ENCODE data around the gene NTRK2.

The NTRK2 gene

GRCh38 chr9:84900421-84900820 is 230.9 kb downstream of the NTRK2 start:
- DNase-seq = no peak

GRCh38 chr9:84903963-84904362 is 234.4 kb downstream of the NTRK2 start:
- DNase-seq = no peak

DNA sequence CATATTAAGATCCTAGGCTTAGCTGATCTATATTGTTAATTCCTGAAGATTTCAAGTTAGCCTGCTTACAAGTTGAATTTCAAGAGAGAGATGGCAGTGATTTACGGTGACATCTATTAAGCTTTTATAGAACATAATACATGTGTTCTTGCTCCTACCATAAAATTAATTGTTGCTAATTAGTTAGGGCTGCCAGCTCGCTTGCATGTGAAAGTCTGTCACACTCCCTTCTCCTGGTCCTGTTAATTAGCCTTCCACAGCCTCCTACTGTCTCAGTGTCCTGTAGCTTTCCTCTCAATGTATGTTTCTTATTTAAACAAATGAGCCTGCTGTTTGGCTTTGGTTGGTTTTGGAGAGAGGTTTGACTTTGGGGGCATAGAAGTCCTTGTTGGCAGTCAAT is 247.2 kb downstream of the NTRK2 start:
- DNase-seq = no peak

GRCh38 chr9:84917366-84918070 is 248.0 kb downstream of the NTRK2 start:
- no peak for DNase-seq

GRCh38 chr9:84919440-84919839 is 249.9 kb downstream of the NTRK2 start:
- DNase-seq = no peak

GRCh38 chr9:84921175-84921574 is 251.6 kb downstream of the NTRK2 start:
- DNase-seq = no peak

DNA sequence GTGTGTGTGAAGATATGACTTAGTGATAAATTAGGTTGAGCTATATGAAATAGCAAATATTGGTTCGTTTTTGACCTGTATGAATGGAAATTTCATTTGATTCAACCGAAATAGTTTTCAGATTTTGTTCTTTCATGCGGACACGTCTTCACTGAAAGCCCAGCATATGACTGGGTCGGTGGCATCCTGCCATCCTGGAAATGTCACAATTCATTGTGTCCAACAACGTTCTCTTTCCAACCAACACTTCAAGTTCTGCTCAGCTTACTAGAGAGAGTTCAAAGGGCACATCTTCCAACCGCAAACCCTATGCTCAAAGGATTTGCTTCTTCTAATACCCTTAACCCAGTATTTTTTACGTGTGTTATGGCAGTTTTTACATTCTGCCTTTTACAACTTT is 252.5 kb downstream of the NTRK2 start:
- DNase-seq = no peak

DNA sequence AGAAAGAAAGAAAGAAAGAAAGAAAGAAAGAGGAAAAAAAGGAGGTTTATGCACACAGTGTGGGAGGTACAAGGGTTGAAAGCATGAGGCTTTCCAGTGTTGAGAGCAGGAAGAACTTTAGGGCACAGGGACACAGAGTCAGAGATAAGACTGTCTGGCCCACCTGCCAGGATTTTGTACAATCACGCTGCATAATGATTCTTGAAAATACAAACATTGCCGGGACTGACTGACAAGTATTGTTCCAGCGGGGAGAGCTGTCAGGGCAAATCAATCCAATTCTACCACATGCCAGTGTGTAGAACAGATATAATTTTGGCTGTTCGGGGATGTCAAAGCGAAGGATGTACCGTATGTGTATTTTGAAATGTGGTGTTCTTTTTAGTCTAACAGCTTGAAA is 254.7 kb downstream of the NTRK2 start:
- DNase-seq = no peak

DNA sequence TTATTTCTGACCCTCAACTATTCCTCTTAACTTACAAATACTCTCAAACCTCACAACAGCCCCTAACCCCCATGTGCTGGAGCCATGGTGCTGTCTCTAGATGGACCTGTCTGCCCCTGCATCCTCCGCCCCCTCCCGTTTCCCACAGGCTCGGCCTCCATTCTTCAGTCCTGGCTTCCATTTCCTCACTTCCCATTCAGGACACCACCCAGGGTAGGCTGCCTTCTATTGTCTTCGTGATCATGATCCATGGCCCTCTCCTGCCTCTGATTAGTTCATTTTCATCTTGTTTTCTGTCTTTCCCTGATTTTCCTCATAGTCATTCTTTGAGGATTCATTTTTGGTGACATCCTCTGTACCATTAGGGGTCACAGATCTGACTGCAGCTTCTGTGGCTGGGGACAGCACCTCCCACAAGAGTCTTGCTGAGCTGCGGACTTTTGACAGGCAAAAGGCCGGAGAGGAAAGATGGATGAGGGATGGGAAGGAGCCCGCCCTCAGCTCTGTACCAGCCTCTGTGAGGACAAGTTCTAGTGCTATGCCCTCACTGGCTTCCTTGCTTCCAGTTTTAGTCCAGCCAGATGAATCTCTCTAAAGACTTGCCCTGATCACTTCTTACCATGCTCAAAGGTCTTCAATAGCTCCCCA is 255.8 kb downstream of the NTRK2 start:
- DNase-seq = no peak

GRCh38 chr9:84926793-84927192 is 257.3 kb downstream of the NTRK2 start:
- DNase-seq = no peak

- no peak for DNase-seq
Observed at GRCh38 chr9:84928419-84928818, 258.9 kb downstream of the NTRK2 start.

GRCh38 chr9:84929068-84929467 is 259.5 kb downstream of the NTRK2 start:
- no peak for DNase-seq

GRCh38 chr9:84932915-84933527 is 263.5 kb downstream of the NTRK2 start:
- DNase-seq = no peak

DNA sequence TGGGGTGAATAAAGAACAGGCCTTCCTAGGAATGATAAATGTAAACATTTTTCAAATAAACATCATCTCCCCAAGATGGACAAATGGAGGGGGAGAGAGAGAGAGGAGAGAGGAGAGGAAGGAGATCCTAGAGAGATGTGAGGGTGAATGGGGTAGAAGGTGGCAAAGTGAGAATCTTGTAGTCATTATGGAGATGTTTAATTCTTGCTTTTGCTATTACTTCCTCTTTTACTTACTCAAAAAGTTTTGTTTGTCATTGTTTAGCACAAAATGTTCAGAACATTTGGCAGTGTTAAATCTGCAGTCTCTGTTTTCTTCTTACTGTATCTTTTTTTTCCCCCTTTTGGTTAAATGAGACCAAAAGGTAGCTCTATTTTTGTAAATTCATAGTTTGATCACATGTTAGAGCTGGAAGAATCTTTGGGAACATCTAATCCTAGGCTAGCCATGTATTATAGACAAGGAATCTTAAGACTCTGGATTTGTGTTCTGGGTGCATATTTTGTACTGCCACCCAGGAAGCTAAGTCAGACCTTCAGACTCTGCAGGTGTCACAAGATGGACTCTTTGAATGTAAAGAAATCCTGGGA is 266.1 kb downstream of the NTRK2 start:
- DNase-seq = no peak

- DNase-seq = no peak
Observed at GRCh38 chr9:84937180-84937579, 267.7 kb downstream of the NTRK2 start.

GRCh38 chr9:84937581-84937980 is 268.1 kb downstream of the NTRK2 start:
- DNase-seq = no peak

GRCh38 chr9:84939774-84940173 is 270.2 kb downstream of the NTRK2 start:
- DNase-seq = no peak

DNA sequence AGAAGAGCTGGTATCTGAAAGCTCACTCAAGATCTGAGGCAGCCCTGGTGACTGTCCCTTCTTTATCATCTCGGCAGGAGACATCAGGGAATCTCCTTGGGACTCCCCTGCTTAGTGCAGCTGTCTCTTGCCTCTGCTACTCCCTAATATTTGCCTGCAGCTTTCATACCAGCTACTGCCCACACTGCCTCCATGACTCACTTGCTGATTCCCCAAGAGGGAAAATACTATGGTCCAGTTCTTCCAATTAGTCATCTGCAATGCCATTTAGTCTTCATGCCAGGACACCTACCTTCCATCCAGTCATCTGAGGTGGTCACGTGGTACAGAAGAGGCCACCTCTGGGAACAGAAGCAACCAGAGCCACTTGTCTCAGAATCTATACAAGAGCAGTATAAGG is 270.8 kb downstream of the NTRK2 start:
- no peak for DNase-seq

DNA sequence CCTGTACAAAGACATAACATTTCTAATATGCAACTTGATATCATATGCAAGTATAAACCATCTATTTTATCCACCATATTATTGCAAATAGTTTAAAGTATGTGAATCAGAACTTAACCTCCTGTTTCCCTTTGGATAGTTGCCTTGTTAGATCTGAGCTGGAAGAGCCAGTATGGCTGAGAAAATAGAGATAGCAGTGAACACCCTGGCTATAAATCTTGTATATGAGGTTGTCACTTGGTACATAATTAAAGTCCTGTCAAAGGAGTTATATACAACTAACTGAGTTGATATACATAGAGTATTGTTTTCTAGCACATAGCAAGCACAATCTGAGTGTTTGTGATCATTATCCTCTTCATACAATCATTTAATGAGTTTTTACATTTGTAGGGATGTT is 272.3 kb downstream of the NTRK2 start:
- DNase-seq = no peak

DNA sequence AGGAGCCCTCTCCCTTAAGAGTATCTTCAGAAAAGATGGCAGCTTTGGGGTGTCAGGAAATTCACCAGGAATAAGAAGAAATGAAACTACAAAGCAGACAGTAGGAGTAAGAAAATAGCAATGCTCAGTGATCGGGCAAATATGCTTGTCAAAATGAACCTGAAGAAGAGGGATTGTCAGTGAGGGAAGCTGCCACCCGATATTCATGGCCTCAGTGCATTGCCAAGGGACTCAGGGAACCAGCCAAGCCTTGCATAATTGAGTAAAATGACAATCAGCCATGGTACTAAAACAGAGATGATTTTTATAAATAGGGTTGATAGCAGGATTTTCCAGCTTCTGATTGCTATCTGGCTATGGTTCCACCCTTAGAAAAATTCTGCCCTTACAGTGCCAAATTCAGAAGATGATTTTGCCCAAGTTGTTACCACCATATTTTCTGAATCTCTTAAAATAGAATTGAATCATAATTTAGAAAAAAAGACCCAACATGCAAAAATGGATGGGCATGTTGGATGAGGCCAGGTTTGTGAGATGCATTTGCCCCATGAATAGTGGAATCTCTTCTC is 274.0 kb downstream of the NTRK2 start:
- DNase-seq = no peak

- no peak for DNase-seq
Observed at GRCh38 chr9:84945878-84946538, 276.5 kb downstream of the NTRK2 start.

- DNase-seq = no peak
Observed at GRCh38 chr9:84947412-84947972, 278.0 kb downstream of the NTRK2 start.

GRCh38 chr9:84949258-84949657 is 279.7 kb downstream of the NTRK2 start:
- no peak for DNase-seq
